Mucosa of gallbladder (tissue), 1 donor: ENCODE data around the gene ADGRG2. TPM values are rescaled to one million over a fixed set of nuclear protein-coding genes. Genes with fewer than 3 reads are reported as not detected.

Experiments
- DNase-seq: peaks from one replicate; pipeline ENCODE4 v3.0.0-alpha.2; 2020; ENCODE audit warnings: low spot score
- total RNA-seq: library from RNA; stranded (reverse); gene quantifications from one replicate; pipeline ENCODE4 v1.2.1, GENCODE V29; 2021
- donor health status: DM: no; HTN: no; CAD: no.

ADGRG2 gene
- total RNA-seq, 1 donor from 2014 or later, result 12.5 TPM

DNA sequence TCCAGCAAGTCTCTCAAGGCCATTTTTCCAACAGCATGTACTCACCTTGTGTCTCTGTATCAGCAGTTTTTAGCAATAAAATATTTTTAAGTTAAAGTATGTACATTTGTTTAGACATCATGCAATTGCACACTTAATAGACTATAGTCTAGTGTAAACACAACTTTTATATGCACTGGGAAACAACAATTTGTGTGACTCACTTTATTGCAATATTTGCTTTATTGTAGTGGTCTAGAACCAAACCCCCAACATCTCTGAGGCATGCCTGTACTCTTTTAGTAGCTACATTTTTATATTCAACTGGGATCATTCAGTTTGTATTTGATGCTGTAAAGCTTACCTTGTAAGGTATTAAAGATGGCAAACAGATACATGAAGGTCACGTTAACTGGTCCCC lies 123.6 kb downstream of the ADGRG2 start:
- DNase-seq, result no peak

DNA sequence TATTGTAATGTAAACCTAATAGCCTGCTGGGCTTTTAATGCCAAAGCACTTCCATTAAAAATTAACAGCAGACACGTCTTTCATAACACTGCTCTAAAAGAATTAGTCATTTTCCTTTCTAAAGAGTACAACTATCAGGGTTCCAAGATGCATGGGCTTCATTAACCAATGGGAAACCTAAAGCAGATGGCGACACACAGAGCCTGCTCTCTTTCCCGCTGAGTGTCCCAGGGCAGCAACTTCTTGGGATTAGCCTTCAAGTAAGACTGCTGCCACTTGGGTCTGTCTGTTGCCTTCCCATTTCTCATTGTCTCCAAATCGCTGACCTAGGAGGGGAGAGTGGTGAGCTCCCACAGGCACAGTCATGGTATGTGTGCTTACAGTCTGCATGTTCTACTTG lies 124.4 kb downstream of the ADGRG2 start:
- DNase-seq, result no peak

DNA sequence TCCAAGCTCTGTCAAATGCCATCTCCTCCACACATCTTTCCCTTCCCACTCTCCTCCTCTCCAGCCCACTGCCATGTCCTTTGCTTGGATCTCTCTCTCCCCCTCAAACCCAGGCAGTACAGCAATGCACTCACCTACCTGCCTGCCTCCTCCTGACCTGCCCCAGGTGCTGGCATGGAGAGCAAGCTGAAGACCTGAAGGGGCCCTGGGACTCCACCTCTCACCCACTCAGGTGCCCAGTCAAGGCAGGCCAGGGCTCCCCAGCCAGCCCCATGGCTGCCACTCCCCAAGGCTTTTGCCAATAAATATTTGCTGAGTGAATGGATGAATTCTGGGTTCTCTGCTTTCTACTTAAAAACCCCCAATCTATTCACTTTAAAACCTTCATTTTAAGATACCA lies 125.7 kb downstream of the ADGRG2 start:
- DNase-seq, result no peak

DNA sequence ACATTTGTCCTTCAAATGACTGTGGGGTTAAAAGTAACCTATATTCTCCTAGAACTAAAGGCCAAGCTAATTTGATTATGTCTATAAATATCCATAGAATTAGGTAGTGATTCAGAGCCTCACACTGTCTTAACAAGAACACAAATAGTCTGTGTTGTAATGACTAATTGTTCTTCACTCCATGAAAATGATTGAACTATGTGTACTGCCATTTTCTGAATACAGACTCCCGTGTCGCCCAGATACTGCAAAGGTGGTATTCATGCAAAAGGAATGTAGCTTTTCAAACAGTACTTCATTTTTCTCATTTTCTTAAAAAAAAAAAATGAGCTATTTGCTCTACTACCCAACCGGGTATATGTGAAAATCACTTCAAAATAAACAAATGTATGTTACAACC lies 127.0 kb downstream of the ADGRG2 start:
- DNase-seq, result no peak

DNA sequence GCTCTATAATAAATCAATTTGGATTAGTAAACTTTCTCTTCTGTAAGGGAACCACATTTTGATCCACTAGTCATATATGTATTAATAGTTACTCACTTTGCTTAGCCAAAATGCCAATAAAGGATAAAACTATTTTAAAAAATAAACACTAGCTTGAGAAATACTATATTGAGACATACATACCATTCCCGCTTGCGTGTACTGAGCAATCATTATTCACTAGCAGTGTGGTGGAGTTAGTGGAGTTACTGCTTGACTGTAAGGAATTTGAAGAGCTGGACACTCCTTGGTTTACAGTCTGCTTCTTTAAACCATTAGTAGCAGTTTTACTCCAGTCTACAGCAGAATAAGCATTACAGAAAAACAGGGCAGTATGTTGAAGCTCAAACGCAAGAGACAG lies 127.6 kb downstream of the ADGRG2 start:
- DNase-seq, result no peak

DNA sequence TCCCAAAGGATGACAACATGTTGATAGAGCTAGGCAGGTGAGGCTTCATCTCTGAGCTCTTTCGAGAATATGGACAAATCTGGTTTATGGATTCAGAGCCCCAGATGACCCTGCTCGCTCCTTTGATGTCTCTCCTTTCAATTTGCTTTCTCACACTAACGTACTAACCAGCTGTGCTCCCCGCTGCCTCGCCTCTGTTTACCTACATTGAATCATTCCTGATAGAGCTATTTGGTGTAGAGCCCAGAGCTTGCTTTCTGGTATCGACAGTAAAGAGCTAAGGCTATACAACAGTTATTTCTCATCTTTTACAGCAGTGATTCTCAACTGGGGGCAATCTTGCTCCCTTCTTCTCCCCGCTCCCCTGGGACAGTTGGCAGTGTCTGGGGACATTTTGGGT lies 129.4 kb downstream of the ADGRG2 start:
- DNase-seq, result no peak

DNA sequence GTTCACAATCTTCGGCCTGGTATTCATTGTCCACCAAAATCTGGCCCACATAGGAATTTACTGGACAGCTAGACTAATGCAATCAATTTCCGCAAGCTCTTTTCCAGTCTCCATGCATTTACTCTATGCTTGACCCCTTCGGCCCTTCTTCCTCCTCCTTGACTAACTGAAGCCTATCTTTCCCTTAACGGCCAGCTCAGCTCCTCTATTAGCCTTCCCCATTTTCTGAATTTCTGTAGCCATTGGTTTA lies 137.2 kb downstream of the ADGRG2 start:
- DNase-seq, result no peak

DNA sequence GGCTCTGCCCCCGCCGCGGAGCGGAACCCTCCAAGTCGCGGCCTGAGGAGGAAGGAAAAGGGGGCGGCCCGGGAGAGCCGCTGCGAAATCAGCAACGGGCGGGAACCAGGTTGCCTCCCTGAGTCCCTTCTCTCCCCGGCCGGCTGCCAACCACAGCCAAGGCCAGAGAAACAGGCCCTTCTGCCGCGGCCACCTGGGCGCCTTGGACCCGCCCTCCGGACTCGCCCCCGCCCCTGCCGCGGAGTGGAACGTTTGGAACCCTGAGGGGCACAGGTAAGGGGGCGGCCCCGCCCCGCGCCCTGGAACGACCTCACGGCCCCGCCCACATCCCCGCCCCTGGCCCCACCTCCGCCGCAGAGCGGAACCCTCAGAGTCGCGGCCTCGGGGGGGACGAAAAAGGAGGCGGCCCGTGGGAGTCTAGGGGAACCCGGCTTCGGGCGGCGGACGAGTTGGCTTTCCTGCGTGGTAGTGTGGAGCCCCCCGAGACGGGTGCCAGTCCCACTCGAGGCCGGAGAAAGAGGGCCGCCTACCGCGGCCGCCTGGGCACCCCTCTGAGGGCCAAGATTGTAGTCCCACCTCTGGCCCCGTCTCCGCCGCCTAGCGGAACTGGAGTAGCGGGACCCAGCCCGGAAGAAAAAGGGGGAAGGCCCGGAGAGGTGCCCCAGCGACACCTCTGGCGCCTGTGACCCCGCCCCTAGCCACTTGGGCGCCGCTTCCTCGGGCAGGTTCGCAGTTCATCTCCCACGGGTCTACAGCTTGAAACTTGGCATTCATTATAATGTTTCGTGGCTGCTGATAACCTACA lies 137.7 kb downstream of the ADGRG2 start:
- peak; percentile 81 for DNase-seq

DNA sequence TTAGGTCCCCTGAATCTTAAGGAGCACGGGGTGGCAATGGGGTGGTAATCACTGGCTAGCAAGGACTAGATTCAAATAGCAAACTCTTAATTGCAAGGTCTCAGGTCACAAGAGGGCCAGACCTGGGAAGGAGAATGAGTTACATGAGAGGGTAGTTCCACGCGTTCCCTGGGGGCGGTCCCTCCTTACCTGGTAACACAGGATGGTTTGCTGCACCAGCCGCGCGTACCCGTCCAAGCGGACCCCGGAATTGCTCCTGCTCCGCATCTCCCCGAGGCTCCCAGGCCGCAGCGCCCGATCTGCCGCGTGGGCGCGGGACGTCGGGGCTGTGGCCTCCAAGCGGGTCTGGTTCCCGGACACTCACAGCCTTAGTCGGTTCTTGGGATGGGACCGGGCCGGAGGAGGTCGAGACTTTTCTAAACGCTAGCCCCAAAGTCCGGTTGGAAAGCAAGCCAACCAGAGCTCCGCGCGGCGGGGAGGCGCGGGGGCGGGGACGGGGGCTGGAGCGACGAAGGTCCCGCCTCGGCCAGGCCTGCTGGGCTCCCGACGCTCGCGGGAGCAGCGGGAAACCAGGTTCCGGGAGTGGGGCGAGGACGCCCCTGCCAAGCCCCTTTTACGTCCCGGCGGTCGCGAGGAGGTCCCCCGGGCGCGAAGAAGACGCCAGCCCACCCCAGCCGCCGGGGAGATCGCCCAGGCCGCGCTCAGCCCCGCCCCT lies 138.4 kb downstream of the ADGRG2 start, which contains the start of gene PHKA2:
Gene PHKA2 (minus strand): TSS at position 449 of the 715 bp plus-strand sequence. CDS start 182 bp downstream, at position 267.
- peak; percentile 22 for DNase-seq

DNA sequence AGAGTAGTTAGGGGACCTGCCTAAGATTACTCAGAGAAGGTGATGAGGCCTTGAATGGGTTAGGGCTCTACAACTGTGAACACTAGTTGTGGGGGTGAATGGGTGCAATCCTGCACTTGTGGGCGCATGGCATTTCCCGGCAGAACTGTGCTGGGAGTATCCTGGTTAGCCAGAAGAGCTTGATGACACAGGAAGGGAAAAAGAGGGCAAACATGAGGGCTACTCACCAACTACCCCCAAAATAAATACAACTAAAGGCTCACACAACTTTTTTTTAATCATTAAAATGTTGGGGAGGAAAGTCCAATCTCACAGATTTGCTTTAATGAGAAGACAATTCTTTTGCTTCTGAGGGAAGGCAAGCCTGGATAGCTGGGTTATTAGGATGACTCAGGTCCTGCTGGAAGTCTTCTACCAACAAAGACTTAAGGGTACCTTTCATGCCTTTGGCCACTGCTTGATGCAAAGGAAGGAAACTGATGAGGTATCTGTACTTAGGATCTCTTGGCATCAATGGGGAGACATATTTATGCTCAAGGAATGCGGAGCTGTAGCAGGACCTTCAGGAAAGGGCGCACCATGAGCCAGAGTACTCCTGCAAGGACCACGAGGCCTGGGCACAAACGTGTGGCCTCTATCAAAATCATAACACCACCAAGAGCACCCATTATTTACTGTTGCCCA lies 141.0 kb downstream of the ADGRG2 start:
- no peak for DNase-seq

DNA sequence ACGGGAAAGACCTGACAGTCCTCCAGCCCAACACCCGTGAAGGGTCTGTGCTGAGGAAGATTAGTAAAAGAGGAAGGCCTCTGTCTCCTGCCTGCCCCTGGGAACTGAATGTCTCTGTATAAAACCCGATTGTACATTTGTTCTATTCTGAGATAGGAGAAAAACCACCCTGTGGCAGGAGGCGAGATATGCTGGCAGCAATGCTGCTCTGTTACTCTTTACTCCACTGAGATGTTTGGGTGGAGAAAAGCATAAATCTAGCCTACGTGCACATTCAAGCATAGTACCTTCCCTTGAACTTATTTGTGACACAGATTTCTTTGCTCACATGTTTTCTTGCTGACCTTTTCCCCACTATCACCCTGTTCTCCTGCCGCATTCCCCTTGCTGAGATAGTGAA lies 142.0 kb downstream of the ADGRG2 start:
- peak; percentile 24 for DNase-seq

DNA sequence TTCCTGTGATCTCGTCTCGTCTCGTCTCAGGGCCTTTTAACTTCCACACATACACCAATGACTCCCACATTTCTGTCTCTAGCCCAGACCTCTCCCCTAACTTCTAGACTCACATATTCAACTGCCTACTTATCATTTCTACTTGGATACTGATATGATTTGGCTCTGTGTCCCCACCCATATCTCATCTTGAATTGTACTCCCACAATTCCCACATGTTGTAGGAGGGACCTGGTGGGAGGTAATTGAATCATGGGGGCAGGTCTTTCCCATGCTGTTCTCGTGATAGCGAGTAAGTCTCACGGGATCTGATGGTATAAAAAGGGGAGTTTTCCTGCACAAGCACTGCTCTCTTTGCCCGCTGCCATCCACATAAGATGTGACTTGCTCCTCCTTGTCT lies 147.3 kb downstream of the ADGRG2 start:
- DNase-seq, result no peak

DNA sequence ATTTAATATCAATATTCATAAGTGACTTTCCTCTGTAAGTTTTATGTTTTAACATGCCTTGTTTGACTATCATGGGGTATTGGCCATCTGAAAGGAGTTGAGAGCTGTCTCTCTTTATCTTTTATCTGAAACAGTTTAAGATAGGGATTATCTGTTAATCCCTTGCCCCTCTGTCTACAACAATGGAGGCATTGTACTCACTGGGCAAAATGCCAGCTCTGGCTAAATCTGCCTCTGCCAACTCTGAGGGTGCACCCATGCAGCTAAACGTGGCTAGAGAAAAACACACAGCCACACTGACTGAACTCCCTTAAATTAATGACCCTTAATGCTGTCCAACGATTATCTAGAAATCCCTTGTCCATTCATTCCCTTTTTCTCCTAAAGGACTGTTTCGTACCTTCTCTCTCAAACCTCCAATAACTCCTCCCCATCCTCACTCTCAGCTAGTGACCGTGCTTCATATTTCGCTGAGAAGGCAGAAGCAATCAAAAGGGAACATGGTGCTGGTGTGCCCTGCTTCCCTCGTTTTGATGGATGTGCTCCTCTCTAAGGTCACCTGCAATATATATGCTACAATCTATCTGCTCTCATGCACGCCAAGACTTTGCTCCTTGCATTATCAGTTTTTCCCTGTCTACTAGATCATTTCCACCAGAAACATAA lies 148.6 kb downstream of the ADGRG2 start:
- peak; percentile 20 for DNase-seq

DNA sequence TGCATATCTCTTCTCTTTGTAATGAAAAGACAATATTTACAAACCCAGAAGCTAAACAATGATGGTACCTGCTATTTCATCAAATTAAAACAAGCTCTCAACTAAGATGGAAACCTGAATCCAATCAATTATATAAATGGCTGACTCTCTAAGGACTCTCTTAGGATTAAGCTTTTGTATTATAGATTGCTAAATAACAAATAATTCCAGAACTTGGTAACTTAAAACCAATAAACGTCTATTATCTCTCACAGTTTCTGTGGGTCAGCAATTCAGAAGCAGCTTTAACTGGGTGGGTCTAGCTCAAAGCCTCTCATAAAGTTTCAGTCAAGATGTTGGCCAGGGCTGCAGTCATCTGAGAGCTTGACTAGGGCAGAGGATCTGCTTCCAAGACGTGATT lies 150.8 kb downstream of the ADGRG2 start:
- no peak for DNase-seq

DNA sequence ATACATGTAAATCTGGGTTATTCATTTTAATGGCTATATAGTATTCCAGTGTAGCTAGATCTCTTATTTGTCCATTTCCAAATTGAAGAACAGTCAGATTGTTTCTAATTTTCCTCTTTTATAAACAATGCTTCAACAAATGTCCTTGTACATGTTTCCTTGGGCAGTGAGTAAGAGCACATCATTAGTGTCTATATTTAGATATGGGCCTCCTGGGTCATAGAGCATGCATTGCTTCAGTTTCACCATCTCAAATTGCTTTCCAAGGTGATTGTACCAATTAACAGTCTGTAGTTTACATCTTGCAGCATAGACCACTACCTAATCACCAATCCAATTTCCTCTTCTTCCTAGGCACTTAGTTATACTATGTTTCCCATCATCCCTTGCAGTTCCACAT lies 151.8 kb downstream of the ADGRG2 start:
- no peak for DNase-seq

DNA sequence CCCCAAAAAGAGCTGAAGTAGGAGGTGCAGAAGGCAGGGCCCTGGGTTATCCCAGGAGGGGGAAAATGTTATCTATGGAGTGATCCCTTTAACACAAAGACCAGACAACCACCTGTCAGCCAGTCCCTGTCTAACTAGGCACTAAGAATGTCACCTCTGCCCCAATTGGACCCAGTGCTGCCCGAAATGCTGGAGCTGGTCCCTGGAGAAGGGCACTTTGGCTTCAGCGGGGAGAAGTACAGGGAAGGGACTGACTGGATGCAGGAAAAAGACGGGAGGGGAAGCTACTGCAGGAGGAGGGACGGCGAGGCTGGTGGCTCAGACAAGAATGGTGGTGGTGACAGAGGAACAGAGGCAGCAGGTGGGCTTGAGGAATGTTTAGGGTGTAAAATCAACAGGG lies 155.6 kb downstream of the ADGRG2 start:
- DNase-seq, result no peak

DNA sequence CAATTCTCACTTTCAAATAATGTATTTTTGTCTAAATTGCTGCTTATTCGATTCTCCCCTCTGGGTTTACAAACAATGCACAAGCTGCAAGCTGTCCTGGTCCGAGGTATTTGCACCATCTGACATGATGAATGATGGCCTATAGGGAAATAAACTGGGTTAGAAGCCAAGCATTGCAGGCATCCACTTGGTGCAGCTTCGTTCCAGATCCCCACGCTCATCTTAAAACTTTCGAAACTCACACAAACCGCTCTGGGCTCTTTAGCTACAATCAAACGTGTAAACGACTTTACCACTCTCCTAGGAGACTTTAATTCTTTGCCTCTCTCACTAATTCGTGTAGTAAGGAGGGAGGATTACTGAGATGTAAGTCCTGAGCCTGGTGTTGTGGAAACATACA lies 157.4 kb downstream of the ADGRG2 start:
- DNase-seq, result no peak

DNA sequence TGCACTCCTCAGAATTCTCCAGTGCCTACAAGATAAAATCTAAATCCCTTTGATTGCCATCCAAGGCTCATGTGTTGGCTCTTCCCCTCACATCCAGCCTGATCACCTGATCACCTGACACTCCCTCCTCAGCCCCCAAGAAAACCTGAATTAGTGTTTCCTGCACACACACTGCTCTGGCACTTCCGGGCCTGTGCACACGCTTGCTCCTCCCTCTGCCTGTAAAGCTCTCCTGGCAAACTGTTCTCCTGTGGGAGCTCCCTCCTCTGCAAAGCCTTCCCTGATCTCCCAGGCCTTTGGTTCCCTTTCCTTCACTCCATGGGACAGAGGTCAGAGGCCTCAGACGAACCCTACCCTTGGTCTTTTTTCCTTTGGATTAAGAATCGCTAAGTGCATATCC lies 158.2 kb downstream of the ADGRG2 start:
- no peak for DNase-seq

DNA sequence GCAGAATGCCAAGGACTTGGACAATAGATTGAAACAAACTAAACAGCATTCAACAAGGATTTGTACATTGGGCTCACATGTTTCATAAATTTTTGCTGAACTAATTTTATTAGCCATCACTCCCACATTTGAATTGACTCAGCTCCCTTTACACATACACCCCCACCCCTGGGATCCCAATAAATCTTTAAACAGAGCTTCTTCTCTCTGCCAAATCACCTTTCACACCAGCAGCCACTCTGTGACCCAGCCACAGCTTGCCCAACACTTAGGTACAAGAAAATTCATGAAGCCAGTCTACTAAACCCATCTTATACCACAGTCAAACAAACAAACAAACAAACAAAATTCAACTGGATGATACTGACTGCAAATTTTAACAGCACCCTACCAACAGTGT lies 159.9 kb downstream of the ADGRG2 start:
- no peak for DNase-seq

DNA sequence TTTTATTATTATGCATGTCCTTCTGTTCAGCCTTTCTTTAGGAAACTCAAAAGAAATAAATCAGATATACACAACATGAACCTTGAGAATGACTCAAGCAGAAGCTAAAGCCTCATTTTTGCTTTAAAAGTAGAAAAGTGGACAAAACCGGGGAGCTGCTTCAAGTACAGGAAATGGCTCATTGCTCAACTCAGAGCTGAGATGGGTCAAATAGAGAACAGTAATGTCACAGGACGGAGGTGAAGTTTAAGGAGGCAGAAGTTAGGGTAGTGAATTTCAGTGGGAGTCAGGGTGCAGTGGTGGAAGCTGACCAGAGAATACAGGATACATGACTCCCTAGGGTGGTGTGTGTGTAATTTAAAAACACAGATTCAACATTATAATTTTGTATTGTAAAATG lies 160.6 kb downstream of the ADGRG2 start:
- no peak for DNase-seq

DNA sequence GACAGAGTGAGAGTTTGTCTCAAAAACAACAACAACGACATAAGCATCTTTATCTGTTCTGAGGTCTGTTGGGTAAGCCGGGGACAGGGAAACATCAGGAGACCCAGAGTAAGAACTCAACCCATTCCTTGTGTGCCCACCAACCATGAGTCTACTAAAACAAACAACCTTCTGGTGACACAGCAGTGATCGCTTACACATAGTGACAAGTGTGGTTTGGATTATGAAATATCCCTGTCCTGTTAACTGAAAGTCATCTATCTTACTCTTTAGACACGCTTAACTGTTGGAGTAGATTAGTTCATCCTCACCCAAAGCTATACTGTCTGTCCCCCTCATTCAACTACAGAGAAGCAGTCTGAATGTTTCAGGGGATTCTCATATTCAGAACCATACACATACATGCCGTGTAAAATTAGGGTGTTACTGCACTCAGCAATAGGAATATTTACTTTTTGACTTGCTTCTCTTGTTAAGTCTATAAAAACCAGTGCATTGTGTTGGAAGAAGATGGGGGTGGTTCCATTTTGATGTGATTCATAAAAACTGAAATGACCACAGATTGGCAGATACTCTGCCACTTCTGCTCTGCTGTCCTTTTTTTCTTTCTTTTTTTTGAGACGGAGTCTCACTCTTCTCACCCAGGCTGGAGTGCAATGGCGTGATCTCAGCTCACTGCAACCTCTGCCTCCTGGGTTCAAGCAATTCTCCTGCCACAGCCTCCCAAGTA lies 165.8 kb downstream of the ADGRG2 start:
- no peak for DNase-seq

DNA sequence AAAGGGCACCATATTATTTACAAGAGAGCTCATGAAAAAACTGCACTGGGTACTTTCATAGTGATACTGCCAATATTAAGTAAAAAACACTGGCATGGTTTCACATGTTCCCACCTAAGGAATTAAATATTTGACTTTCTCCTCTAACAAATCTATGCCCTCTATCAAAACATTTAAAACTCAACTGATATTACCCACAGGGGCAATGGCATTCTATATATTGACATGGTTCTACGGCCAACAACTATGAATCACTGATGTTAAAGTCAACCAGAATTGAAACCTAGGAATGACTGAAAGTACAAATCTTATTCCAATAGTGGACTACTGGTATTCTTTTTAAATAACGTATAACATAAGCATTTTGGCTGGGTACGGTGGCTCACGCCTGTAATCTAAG lies 166.6 kb downstream of the ADGRG2 start:
- no peak for DNase-seq
